Measurements from ENCODE around the gene CCDC179. TPM values are rescaled to one million over a fixed set of nuclear protein-coding genes. Genes with fewer than 3 reads are reported as not detected.

CCDC179 gene
- total RNA-seq, result not detected in 2 replicates

GRCh38 chr11:22860241-22860640 lies at the start of gene CCDC179:
Gene CCDC179 (minus strand): TSS chr11:22860474. CDS start chr11:22860421, 53 bp downstream.

GRCh38 chr11:22829231-22830081 lies 30.8 kb downstream of the CCDC179 start, which contains the start of gene SVIP:
Gene SVIP (minus strand): TSS chr11:22829801. CDS start chr11:22829748, 53 bp downstream.

Other genes with a start within 250 kb of the CCDC179 start
- gene FANCF, start 234.7 kb downstream of the CCDC179 start, total RNA-seq, result 6.3 and 7.0 TPM in 2 replicates
- 0.75 and 2.0 TPM in 2 replicates for gene GAS2, start 193.9 kb downstream of the CCDC179 start, total RNA-seq
- gene SVIP, start 30.7 kb downstream of the CCDC179 start, total RNA-seq, result 9.1 and 10.3 TPM in 2 replicates

Measured in aortic smooth muscle cell (primary cell).